Spleen (tissue), 7 donors: ENCODE measurements around the gene ZNF660.

Experiments
- CTCF ChIP-seq, 11 experiments: fragments of 200-600 bp in 7 of 11; fragments of 450-650 bp in 4 of 11; sonication (generic) in 4 of 11; IDR thresholded peaks in 8 of 11; conservative IDR thresholded peaks in 3 of 11; 1 replicate in 7 of 11; 2 replicates in 4 of 11; pipeline versions ENCODE4 v1.4.0 to v1.8.0; 2016 to 2021; ENCODE audit warnings: antibody characterized with exemption in 11 of 11, inconsistent platforms in 4 of 11, mild to moderate bottlenecking in 1 of 11
- POLR2A ChIP-seq, 3 donors: fragments of 450-650 bp; IDR thresholded peaks; one replicate each; pipeline ENCODE4 v1.5.1; 2017; ENCODE audit warnings: antibody characterized with exemption in 3 of 3, mild to moderate bottlenecking in 1 of 3
- donor health status: DM: no; HTN: no; CAD: no; lungs with moderate emphysema.
- donor health status: DM: no; HTN: no; CAD: no.
- donor health status: DM: no; HTN: no; CAD: no.

GRCh38 chr3:44584646-44585501 is at the start of gene ZNF660:
- no peak for TF ChIP-seq POLR2A (IDR thresholded peaks at IDR 0.05)
- no peak for TF ChIP-seq CTCF (IDR thresholded peaks at IDR 0.05 in 8 of 11, conservative IDR thresholded peaks at IDR 0.05 in 3 of 11)
